NCI-H2107 (cell line): Measurements from ENCODE around the gene DHH.

Experiments
- DNase-seq: peaks from one replicate; lab custom pipeline; 2025; lab: John Stamatoyannopoulos, UW

DHH gene

DNA sequence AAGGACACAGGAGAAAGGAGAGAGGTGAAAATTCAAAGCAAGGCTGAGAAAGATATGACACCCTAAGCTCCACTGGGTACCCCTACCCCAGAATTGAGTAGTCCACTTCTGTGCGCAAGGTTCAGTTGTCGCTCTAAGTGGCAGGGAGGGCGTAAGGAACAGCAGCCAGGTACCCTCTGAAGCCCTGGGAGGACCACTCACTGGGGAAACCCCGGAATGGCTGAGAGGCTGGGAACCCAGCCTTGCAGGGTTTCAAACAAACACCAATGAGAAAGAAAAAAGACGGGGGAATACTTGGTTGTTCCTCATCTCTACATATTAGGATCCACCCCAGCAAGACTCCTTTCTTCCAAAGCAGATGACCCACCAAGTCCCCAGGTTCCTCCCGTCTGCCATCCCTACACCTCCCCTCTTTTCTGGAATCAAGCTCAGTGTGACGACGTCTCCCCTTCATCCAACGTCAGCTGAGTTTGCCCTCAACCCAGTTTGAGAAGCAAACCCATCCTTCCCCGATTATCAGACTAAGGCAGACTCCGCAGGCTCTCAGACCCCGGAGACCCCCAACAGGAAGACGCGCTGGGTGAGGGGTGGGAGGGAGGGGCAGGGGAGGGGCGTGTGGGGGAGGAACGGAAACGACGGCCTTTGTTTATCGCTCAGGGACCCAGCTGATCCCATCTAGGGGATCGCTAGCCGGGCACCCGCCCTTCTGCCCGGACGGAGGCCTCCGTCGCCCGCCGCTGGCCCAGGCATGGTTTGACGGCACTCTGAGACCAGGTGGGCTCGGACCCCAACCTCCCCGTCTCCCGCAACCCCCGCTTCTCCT is 15.3 kb upstream of the DHH start:
- no peak for DNase-seq

DNA sequence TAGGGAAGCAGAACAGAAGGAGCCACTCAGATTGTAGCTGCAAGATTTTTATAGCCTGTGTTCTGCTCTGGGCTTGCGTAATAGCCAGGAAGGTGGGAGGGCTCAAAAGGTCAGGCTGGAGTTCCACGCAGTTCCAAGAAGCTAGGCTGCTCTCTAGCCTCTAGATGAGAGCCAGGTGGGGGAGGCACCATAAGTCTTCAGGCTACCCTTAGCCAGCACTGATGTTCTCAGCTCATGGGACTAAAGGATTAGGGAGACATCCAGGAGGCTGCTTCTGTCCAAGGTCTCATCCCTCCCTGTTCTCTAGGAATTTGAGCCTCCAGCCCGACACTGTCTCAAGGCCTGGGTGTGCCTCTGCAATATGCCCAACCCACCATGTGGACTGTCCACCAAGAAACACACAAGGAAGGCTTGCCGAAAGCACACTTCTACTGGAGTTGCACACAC is 14.4 kb upstream of the DHH start:
- DNase-seq = no peak

DNA sequence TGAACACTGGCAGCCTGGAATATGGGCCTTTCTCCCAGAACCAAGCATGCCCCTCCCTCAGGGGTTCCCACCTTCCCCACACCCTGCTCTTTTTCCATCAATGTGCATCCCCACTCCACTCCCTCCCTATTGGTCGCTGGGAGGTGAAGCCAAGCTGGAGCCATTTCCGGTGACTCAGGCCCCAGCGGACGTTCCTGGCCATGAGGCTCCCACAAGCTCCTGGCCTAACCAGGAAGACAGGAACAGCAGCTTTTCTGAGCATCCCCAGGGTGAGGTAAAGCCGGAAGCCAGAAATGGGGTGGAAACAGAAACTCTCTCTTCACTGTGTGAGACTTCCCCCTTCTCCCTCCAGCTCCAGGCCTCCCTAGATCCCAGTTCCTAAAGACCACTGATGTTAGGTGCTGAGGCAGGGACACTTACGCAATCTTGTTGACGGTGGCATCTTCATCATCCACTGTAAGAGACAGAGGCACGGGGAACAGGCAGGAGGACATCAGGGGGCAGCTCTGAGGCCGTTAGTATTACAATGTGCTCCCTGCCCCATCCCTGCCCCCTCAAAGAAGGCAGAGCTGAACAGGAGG is 11.0 kb upstream of the DHH start:
- no peak for DNase-seq

DNA sequence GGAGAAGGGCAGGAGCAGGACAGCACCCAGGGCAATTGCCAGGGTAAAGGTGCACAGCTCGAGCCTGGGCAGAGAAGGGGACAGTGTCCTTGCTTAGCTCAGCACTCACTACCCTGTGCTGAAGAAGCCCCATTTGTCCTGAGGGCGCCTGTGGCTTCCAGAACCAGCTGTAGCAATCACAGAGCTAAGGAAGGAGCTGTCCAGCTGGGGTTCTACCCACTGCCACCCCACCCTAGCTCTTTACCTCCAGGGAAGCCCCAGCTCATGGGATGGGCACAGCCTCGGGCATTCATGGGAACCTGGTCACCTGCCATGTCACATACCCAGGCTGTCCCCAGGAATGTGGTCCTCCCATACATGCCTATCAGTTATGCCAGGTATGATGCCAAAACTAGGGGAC is 10.2 kb upstream of the DHH start:
- no peak for DNase-seq

DNA sequence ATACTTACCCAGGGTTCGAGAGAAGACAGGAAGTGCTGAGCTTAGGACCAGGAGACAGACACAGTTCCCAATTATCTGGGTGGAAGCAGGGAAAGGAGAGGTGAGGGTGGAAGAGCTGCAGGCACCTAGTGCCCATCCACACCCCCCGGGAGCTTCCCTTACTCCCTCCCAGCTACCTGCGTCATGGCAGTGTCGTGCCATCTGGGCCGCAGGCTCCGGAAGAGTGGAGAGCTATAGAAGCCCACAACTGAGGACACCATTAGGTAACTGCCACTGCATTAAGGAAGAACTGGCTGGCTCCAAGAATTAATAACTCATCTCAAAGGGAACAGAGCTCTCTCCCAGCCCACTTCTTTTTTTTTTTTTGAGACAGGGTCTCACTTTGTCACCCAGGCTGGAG is 5.8 kb upstream of the DHH start:
- DNase-seq = no peak

DNA sequence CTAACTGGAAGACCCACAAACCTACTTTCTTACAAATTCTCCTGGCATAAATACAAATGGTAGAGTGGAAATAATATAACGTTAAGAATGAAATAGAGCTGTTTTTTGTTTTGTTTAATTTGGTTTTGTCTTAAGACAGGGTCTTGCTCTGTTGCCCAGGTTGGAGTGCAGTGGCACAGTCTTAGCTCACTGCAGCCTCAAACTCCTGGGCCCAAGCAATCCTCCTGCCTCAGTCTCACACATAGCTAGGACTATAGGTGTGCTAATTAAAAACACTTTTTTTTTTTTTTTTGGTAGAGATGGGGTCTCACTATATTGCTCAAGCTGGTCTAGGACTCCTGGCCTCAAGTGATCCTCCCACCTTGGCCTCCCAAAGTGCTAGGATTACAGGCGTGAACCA is 4.1 kb upstream of the DHH start:
- no peak for DNase-seq

DNA sequence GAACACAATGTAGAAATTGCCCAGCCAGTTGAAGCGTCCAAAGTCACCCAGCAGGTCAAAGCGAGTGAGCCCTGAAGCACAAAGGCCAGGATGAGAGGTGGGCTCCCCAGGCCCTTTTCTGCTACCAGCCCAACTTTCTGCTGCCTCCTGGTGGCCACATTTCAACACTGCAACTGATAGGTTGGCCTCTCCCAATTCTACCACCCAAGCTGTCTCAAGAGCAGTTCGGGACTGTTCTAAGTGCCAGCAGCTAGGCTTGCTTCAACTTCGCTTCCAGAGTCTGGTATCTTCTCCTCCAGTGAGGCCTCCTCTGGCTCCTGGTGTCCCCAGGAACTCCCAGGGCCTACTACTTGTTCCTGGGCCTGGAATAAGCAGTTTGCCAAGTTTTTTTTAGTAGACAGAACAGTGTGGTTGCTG is 3.4 kb upstream of the DHH start:
- no peak for DNase-seq

DNA sequence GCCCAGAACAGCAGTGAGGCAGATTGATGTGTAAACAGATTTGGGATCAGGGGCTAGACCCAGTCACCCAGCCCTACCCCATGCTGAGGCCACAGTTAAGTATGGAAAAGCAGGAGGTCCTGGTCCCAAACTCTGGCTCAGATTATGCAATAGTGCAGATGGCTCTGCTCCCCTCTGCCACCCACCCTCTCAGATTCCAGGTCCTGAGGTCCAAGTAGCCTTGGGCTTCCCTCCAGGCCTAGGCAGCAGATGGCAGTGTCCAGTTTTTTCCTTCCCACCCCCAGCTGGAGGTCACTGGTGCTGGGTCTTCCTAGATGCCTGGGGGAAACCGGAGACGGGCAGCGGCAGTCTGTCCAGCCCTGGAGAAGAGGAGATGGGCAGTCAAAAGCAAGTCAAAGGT is 2.8 kb upstream of the DHH start:
- no peak for DNase-seq

DNA sequence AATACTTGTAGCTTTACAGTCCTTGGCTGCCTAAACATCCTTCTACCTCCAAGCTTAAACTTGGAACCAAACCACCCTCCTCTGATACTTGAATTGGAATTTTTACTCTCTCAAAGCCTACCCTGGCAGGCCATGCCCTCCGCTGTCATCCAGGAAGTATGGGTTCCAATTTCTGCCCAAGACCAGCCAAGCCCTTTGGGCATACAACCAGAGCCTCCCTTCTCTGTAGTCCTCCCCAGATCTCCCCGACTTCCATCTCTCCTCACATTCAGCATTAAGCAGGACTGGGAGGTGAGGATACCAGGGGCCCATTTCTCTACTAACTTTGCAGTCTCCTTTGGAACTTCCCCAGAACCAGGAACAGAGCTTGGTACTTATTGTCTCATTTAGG is 369 bp upstream of the DHH start:
- DNase-seq = no peak

DNA sequence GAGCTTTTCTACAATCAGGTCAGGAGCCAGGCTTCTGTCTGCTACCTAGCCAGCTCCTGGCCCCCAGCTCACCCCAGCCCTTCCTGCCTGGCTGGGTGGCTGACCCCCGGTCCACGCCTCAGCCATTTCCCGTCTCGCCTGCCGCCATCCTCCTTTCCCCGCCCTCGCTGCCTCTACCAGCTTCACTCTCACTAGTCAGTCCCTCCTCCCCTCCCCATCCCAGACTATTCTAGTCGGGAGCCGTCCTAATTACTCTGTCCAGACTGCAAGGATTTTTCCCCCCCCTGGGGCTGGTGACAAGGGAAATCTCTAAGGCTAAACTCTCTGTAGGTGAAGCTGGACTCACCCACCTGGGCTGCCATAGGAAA is 825 bp downstream of the DHH start:
- no peak for DNase-seq

DNA sequence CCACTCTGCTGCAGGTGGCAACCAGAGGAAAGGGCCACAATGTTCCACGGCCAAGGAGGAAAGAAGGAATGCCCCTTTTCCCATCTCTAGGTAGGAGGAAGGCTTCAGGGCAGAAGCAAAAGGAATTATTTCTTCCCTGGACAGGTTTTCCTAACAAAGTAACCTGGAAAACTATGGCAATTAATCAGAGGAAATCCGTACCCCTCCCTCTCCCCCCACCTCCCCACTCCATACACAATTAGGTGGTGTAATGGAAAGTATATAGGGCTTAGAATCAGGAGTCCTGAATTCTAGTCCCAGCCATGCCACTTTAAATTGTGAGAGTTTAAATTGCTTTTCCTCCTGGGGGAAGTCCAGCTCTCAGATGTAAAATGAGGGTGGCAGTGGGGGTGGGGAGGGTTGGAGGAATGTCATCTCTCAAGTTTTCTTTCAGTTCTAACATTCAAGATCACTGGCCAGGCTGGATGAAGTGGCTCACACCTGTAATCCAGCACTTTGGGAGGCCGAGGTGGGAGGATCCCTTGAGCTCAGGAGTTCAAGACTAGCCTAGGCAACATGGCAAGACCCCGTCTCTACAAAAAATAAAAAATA is 1.7 kb downstream of the DHH start:
- no peak for DNase-seq

DNA sequence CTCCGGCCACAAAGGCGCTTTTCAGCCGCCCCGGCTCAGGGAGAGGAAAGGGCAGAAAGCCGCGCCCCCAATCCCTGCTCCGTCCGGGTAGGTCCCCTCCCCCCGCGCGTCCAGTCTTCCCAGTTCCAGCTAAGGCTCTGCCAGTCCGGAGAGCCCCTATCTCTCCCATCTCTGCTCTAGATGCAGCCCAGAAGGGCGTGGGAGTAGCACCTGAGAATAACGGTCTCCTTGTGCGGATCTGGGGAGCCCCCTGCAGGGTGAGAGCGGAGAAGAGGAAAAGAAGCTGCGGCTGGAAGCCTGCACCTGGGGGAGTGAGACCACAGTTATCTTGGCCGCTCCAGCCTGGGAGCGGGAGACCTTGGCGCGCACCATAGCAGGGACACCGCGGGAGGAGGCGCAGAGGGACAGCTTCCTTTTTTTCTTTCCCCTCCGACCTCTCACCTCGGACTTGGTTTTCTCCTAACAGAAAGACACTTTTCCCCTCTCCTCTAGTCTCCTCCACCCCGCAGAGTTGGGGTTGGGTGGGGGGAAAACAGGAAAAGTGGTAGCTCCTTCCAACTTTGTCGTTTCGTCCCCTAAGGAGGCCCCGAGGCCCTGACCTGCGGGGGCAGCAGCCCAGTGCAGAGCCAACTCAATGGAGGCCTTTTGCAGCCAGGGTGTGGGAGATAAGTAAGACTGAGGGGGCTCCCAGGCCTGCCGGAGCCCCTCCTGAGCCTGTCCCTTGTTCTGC is 2.4 kb downstream of the DHH start:
- no peak for DNase-seq

DNA sequence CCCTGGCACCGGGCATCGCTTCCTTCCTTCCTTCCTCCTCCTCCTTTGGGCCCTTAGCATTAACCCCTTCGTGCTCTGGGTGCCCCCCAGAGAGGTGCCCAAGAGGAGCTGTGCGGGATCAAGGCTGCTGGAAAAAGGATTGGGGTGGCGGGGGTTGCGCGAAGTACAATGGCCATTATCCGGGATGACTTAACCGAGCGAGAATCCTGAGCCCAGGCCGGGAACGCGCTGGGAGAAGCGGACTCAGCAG is 2.8 kb downstream of the DHH start:
- DNase-seq = no peak

DNA sequence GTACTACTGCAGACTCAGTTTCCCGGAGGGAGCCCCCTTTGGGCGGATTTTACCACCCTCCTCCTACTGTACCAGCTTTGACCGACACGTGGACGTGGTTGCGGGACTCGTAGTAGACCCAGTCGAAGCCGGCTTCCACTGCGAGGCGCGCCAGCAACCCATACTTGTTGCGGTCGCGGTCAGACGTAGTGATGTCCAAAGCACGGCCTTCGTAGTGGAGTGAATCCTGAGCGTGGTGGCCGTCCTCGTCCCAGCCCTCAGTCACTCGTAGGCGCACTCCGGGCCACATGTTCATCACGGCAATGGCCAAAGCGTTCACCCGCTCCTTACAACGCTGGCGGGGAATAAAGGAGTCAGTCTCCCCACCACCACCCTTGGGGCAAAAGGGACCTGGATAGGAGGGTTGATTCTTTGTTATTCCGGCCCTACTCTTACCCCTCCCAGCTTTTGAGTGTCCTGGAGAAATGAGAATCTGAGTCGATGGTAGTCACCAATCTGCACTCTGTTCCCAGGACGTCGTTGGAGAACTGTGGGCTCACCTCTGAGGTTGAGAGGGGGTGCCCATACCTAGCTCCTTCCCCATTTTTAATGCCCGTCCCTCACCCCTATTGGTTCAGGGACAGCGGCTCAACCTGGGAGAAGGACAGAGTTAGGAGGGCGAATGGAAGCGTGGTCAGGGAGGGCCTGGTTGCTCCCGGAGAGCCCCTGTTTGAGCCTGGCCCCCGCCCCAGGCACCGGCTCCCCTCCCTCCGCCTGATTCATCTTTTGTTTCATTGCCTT is 3.4 kb downstream of the DHH start:
- DNase-seq = no peak

DNA sequence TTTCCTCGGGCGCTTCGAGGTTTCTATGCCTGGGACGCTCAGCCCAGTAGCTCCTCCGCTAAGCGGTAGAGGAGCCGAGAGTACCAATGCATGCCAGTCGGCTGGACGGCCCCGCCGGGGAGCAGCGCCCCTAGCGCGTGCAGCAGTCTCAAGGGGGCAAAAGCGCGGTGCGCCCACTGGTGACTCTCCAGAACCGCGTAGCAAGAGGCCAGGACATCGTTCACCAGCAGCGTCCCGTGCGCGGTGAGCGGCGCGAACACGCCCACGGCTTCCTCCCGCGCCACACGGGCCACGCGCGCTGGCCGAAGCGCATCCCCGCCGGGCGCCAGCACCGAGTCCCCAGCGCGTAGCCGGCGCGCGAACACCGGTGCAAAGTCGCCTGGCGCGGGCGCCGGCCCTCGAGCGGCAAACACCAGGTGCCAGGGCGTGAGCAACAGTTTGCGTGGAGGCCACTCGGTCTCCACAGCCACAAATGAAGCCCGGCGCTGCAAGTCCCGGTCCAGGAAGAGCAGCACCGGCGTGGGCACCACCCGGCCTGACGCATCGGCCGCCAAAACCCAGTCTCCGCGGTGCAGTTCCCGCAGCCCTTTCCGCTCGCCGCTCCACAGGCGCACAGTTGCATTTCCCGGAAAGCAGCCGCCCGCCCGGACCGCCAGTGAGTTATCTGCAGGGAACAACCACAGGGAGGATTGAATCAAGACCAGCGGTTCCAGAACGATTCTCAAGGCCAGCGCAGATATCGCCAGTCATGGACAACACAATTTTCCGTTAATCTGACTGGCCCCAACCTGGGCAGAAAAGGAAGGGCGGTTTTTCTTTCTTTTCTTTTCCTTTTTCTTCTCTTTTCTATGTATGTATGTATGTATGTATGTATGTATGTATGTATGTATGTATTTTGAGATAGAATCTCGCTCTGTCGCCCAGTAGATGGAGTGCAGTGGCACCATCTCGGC is 4.5 kb downstream of the DHH start:
- DNase-seq = no peak

DNA sequence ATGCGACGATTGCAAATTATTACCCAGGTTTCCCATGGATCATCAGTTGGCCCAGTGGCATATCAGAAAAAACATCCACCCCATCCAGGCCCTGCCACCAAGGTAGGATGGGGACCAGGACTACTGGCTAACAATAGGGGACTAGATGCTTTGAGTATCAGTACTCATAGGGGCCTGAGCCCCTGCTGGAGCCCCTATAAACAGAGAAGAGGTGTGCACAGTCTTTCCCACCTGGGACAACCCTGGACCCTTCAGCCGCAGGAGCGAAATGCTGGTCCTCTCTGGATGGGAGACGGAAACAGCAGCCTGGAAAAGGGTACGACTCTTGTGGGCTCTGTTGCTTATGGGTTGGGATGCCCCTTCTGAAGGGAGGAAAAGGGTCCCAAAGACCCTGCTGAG is 5.7 kb downstream of the DHH start:
- DNase-seq = no peak

DNA sequence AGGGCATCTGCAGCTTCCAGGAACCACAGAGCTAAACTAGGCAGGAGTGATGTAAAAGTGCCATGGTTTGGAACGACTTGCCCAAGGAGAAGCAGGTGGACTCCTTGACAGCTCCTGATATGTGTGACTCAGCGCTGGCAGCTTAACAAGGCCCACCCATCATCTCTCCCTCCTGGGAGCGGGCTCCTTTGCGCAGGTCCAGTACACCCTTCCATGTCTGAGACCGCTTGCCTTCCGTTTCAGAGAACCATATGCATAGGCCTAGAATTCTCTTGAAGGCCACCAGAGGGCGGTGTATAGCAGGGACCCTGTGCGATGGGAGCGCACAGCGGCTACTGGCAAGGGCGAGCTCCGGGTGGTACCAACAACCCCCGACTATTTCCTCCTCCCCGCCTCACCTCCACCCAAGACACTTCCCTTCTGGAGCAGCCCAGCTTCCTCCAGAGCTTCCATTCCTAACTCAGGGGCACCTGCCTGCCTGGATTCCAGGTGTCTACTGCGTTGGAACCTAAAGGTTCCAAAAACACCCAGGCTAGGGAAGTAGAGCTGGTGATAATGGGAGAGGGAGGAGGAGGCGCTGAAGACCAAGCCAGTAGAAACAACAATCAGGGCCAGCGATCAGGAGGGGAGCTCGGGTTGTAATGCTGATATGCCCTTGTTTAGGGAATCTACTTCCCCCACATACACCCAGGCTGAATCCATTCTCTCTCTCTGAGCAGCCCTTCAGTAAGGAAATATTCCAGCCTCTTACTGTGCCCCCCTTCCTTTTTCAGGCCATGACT is 6.3 kb downstream of the DHH start:
- DNase-seq = peak; percentile 84

DNA sequence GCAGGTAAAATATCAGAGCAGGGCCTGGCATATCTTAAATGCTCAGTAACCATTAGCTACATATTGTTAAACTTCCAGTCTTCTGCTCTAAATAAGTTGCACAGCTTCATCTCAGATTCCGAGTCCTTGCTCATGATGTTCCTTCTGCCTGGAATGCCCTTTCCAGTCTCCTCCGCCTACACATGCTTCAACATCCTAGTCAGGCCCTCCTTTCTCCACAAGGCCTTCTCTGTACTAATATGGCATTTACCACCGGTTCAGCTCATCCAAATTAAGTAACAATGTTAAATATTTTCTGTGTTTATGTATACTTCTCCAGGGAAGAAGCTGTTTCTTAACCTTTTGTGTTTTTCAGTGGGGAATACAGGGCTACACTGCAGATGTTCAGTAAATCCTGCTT is 8.5 kb downstream of the DHH start:
- DNase-seq = no peak

DNA sequence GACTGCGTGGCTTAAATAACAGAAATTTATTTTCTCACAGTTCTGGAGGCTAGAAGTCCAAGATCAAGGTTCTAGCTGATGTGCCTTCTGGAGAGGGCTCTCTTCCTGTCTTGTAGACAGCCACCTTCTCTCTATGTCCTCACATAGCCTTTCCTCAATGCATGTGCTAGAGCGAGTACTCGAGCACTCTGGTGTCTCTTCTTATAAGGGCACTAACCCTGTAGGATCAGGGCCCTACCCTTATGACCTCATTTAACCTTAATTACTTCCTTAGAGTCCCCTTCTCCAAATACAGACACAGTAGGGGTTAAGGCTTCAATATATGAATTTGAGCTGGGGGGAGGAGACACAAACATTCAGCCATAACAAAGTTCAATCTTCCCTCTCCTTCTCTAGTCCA is 10.2 kb downstream of the DHH start:
- no peak for DNase-seq

DNA sequence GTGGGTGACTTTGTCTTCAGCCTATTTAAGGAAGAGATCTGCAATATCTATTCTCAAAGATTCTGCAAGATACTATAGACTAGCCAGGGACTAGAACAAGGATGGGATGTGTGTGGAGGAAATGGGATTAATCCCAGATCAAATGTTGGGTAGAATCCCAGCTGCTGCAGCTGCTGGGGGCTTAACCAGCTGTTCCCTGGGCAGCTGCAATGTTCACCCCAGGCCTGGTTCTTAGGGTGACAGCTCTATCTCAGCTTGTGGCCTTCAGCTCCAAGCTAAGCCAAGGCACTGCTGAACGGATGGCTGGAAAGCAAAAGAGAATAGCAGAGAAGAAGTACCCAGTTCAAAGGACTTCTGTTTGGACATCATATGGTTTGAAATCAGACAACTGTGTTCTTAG is 14.8 kb downstream of the DHH start:
- DNase-seq = no peak

DNA sequence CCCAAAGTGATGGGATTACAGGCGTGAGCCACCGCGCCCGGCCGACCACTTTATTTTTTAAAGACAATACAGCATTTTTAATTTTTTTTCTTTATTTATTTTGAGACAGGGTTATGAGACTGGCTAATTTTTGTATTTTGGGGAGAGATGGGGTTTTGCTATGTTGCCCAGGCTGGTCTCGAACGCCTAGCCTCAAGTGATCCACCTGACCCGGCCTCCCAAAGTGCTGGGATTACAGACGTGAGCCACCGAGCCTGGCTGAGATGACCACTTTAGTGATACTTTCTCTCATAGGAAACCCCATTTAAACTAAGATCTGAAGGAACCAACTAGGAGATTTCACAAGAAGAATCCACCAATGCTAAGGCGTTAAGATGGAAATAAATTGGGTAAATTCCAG is 23.6 kb downstream of the DHH start:
- DNase-seq = no peak
